PC-9 (cell line): ENCODE measurements around the gene QSER1. TPM values are rescaled to one million over a fixed set of nuclear protein-coding genes. Genes with fewer than 3 reads are reported as not detected.
A peak's percentile ranks its signal among the peaks of the same experiment; 100 is the strongest.

Source experiments
- BruUV-seq: library from RNA; stranded (reverse); fragments of 400-500 nt; replicated peaks from 2 replicates; lab custom pipeline; 2021; lab: Mats Ljungman, UMichigan
- CTCF ChIA-PET: fragments of 300-600 bp; sonication (Branson Sonifier 250); formaldehyde crosslinking; loops from one replicate; lab custom pipeline; 2022; ENCODE audit warnings: antibody characterized with exemption; lab: Charles Lee
- POLR2A ChIA-PET: fragments of 300-600 bp; sonication (Branson Sonifier 250); formaldehyde crosslinking; loops from one replicate; lab custom pipeline; 2022; ENCODE audit warnings: antibody characterized with exemption; ENCODE audit not compliant: unreplicated experiment; lab: Charles Lee
- DNase-seq, 2 experiments: peaks; one replicate each; pipeline versions ENCODE4 v3.0.0 to v3.0.0-alpha.2; 2015 to 2022; ENCODE audit warnings: mixed read lengths in 1 of 2
- H2AFZ ChIP-seq: fragments of 200-600 bp; sonication (generic); 2 replicates; pipeline ENCODE4 v1.8.1; 2017; ENCODE audit warnings: antibody characterized with exemption
- H3F3A ChIP-seq: fragments of 200-600 bp; sonication (generic); 2 replicates; pipeline ENCODE4 v1.8.1; 2017; ENCODE audit warnings: antibody characterized with exemption, mild to moderate bottlenecking, low read depth; ENCODE audit not compliant: insufficient read depth
- H3K27ac ChIP-seq: fragments of 200-600 bp; sonication (generic); 2 replicates; pipeline ENCODE4 v1.6.1; 2016; ENCODE audit warnings: mixed run types
- H3K27me3 ChIP-seq: fragments of 200-600 bp; sonication (generic); 2 replicates; pipeline ENCODE4 v1.6.1; 2016; ENCODE audit warnings: low read depth, mixed run types; ENCODE audit not compliant: insufficient read depth
- H3K36me3 ChIP-seq: fragments of 200-600 bp; sonication (generic); 2 replicates; pipeline ENCODE4 v1.6.1; 2016; ENCODE audit warnings: low read depth, mixed run types
- H3K4me1 ChIP-seq: fragments of 200-600 bp; sonication (generic); replicated peaks from 2 replicates; pipeline ENCODE4 v1.6.1; 2016; ENCODE audit warnings: mixed run types; ENCODE audit not compliant: insufficient read depth
- H3K4me2 ChIP-seq: fragments of 200-600 bp; sonication (generic); 2 replicates; pipeline ENCODE4 v1.6.1; 2017; ENCODE audit warnings: mixed run types
- H3K4me3 ChIP-seq: fragments of 200-600 bp; sonication (generic); 2 replicates; pipeline ENCODE4 v1.6.1; 2016; ENCODE audit warnings: mixed run types
- H3K79me2 ChIP-seq: fragments of 200-600 bp; sonication (generic); 2 replicates; pipeline ENCODE4 v1.6.1; 2017; ENCODE audit warnings: low read depth, mixed run types
- H3K9me2 ChIP-seq: fragments of 200-600 bp; sonication (generic); 2 replicates; pipeline ENCODE4 v1.8.1; 2017; ENCODE audit warnings: mild to moderate bottlenecking; ENCODE audit not compliant: insufficient read depth
- H3K9me3 ChIP-seq: fragments of 200-600 bp; sonication (generic); 2 replicates; pipeline ENCODE4 v1.8.1; 2016; ENCODE audit warnings: low read depth; ENCODE audit not compliant: insufficient read depth
- H4K20me1 ChIP-seq: fragments of 200-600 bp; sonication (generic); 2 replicates; pipeline ENCODE4 v1.8.1; 2017; ENCODE audit not compliant: insufficient read depth
- EZH2 ChIP-seq: fragments of 200-600 bp; sonication (generic); IDR thresholded peaks from 2 replicates; pipeline ENCODE4 v1.8.0; 2017; ENCODE audit warnings: antibody characterized with exemption, low read depth
- intact Hi-C: fragments of 100-400 bp; cut with micrococcal nuclease; formaldehyde crosslinking; loops from one replicate; pipeline ENCODE4 v1.10.0; 2022; ENCODE audit not compliant: unreplicated experiment
- total RNA-seq: library from RNA; stranded (reverse); gene quantifications from 2 replicates; pipeline ENCODE4 v1.2.3, GENCODE V29; 2021
- TF ChIP-seq, protein P1 (sequence below): fragments of 200-600 bp; sonication (generic); conservative IDR thresholded peaks from 2 replicates; pipeline ENCODE4 v1.6.1; 2017; ENCODE audit warnings: mixed run types, antibody characterized with exemption, mild to moderate bottlenecking, moderate library complexity

The QSER1 gene
- total RNA-seq, 1 experiment from 2014 or later: 60.2 TPM

DNA sequence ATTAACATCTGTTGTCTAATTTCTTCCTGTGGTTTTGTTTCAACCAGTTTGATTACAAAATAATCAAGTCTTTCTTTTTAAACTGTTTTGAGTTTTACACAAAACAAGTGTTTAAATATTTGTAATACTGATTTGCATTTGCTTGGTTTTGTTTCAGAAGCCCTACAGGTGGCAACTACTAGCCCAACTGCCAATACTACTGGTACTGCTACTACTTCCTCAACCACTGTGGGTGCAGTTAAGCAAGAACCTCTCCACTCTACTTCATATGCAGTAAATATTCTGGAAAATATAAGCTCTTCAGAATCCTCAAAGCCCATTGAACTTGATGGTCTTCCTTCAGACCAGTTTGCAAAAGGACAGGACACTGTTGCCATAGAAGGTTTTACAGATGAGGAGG, 61.1 kb downstream of the QSER1 start:
- intact Hi-C loops: no loop called here
- Histone ChIP-seq H3K4me1 (no peaks in the 10 kb centered on the region), H3F3A (no peaks in the 10 kb centered on the region; the same call in 1 of the 2 replicates), H3K79me2 (peaks cover 27% of the 10 kb centered on the region), H3K4me3 (no peak overlapping the region), H3K4me2 (no peak overlapping the region), H3K27ac (no peak overlapping the region), H3K36me3 (peaks cover 16% of the 10 kb centered on the region), H3K27me3 (no peaks in the 10 kb centered on the region), H3K9me3 (no peaks in the 10 kb centered on the region), H3K9me2 (no peaks in the 10 kb centered on the region), H4K20me1 (no peaks in the 10 kb centered on the region), H2AFZ (no peak overlapping the region)
- BruUV-seq: no TSS peak
- ChIA-PET CTCF (interaction anchor here (0.6 kb wide), 1 partner anchor 630 kb away, joined by 3 read pairs; no protein-coding TSS in a partner anchor), POLR2A (no interaction called here)
- no peak for DNase-seq
- TF ChIP-seq, protein P1, sequence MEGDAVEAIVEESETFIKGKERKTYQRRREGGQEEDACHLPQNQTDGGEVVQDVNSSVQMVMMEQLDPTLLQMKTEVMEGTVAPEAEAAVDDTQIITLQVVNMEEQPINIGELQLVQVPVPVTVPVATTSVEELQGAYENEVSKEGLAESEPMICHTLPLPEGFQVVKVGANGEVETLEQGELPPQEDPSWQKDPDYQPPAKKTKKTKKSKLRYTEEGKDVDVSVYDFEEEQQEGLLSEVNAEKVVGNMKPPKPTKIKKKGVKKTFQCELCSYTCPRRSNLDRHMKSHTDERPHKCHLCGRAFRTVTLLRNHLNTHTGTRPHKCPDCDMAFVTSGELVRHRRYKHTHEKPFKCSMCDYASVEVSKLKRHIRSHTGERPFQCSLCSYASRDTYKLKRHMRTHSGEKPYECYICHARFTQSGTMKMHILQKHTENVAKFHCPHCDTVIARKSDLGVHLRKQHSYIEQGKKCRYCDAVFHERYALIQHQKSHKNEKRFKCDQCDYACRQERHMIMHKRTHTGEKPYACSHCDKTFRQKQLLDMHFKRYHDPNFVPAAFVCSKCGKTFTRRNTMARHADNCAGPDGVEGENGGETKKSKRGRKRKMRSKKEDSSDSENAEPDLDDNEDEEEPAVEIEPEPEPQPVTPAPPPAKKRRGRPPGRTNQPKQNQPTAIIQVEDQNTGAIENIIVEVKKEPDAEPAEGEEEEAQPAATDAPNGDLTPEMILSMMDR: no peak
- TF ChIP-seq EZH2: no peak

DNA sequence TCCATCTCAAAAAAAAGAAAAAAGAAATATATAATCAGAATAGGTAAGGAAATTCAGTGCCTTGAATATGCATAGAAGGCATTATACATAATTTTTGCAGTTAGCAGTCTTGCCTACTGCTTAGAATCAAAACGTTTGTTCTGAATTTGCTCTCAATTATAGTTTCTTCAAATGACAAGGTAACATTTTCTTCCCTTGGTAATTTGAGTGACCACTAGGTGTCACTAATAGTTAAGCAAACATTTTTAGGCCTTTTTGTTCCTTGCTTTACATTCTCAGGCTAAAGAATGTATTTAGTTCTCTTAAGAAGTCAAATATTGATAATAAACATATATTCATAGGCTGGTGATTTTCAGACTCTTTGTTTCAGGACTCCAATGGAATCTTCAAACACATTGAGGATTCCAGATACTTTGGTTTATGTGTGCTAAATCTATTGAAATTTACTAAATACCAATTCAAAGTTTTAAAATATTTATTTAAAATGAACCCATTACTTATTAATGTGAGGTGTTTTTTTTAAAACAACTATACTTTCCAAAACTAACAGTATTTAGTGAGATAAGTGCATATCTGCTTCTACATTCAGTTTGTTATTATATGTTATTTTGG, 68.0 kb downstream of the QSER1 start:
- H3K9me2 ChIP-seq: no peaks in the 10 kb centered on the region
- ChIA-PET POLR2A (no interaction called here), CTCF (interaction anchor here (0.6 kb wide), 1 partner anchor 384 kb away, joined by 4 read pairs; no protein-coding TSS in a partner anchor)
- H3K27me3 ChIP-seq: no peaks in the 10 kb centered on the region
- peaks cover 5% of the 10 kb centered on the region; the same call in 1 of the 2 replicates for H3K79me2 ChIP-seq
- no peak overlapping the region for H3K4me3 ChIP-seq
- no TSS peak for BruUV-seq
- no peaks in the 10 kb centered on the region for H3K9me3 ChIP-seq
- intact Hi-C loops: loop anchor here (1.0 to 10.0 kb wide), 5 partner anchors 105 to 864 kb away; no protein-coding TSS in a partner anchor
- no peak for TF ChIP-seq EZH2
- TF ChIP-seq, protein P1: peak; percentile 90
- no peak overlapping the region for H3K27ac ChIP-seq
- no peak overlapping the region for H3K4me2 ChIP-seq
- H3K36me3 ChIP-seq: peaks cover 15% of the 10 kb centered on the region
- no peak overlapping the region for H2AFZ ChIP-seq
- H3F3A ChIP-seq: peaks cover 5% of the 10 kb centered on the region; the same call in 1 of the 2 replicates
- peak in 1 of 2 experiments; percentile 59 for DNase-seq
- H3K4me1 ChIP-seq: no peaks in the 10 kb centered on the region
- H4K20me1 ChIP-seq: no peaks in the 10 kb centered on the region

DNA sequence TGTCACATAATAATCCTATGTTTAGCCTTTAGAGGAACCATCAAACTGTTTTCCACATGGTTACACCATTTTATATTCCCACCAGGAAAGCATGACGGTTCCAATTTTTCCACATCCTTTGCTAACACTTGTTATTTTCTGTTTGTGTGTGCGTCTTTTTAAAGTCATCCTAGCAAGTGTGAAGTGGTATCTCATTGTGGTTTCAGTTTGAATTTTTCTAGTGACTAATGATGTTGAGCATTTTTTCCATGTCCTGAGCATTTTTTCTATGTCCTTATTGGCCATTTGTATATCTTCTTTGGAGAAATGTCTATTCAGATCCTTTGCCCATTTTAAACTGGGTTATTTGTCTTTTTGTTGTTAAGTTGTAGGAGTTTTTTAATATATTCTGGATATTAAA, 69.4 kb downstream of the QSER1 start:
- POLR2A ChIA-PET: no interaction called here
- Histone ChIP-seq H2AFZ (no peak overlapping the region), H4K20me1 (no peaks in the 10 kb centered on the region), H3K36me3 (peaks cover 17% of the 10 kb centered on the region), H3K4me2 (no peak overlapping the region), H3K4me1 (no peaks in the 10 kb centered on the region), H3K9me2 (no peaks in the 10 kb centered on the region), H3K27ac (no peak overlapping the region), H3K79me2 (peaks cover 5% of the 10 kb centered on the region; the same call in 1 of the 2 replicates), H3K27me3 (no peaks in the 10 kb centered on the region), H3F3A (peaks cover 5% of the 10 kb centered on the region; the same call in 1 of the 2 replicates), H3K4me3 (no peak overlapping the region), H3K9me3 (no peaks in the 10 kb centered on the region)
- TF ChIP-seq, protein P1: no peak
- TF ChIP-seq EZH2: no peak
- intact Hi-C loops: loop anchor here (5.0 to 10.0 kb wide), 3 partner anchors 365 to 863 kb away; no protein-coding TSS in a partner anchor
- no TSS peak for BruUV-seq
- CTCF ChIA-PET: no interaction called here
- DNase-seq: no peak
